Measurements from ENCODE around the gene THSD4. TPM values are rescaled to one million over a fixed set of nuclear protein-coding genes. Genes with fewer than 3 reads are reported as not detected.
A peak's percentile ranks its signal among the peaks of the same experiment; 100 is the strongest.

Gene THSD4
- total and polyA plus RNA-seq, 2 of the 8 experiments (the other 6 are each of a cell fraction or from before 2014, with no cell fraction given): 2.5 to 6.2 TPM

DNA sequence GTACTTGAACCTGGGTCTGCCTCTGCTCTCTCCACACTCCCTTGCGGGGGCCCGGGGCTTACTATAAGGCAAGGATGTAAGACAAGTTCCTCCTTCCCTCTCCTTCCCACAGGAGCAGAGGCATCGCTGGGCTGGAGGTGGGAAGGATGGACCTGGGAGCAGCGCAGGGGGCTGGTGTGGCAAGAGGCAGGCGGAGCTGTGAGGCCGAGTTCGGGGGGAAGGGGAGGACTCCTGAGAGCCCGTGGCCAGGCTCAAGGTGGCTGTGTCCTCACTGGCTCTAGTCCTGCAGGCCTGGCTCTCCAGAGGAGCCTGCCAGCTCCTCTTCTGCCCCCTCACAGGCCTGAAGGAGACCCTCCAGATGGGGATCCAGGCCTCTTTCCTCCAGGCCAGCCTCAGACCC, 694.1 kb downstream of the THSD4 start:
- no peak overlapping the region for H4K91ac ChIP-seq (replicated peaks; ENCODE audit: insufficient read length, low read length)
- H3K79me1 ChIP-seq (ENCODE audit: low read depth, low read length): no peaks in the 10 kb centered on the region
- H4K8ac ChIP-seq (ENCODE audit: extremely low read depth, insufficient read depth, low read length): no peak overlapping the region
- H3K23ac ChIP-seq (ENCODE audit: insufficient read length): no peak overlapping the region
- no peak overlapping the region; the same call in 1 of the 2 replicates for H2AK5ac ChIP-seq (ENCODE audit: low read depth, low read length)
- H4K20me1 ChIP-seq (replicated peaks in 1 of 2; ENCODE audit: control insufficient read depth in 1 of 2, insufficient read depth in 2 of 2, low read length in 2 of 2): no peaks in the 10 kb centered on the region
- H3K27me3 ChIP-seq (replicated peaks in 1 of 4; ENCODE audit: control insufficient read depth in 3 of 4, extremely low read depth in 1 of 4, insufficient read depth in 3 of 4, low read length in 3 of 4): no peaks in the 10 kb centered on the region
- no peak overlapping the region for H3K27ac ChIP-seq (ENCODE audit: low read depth, low read length)
- DNase-seq (ENCODE audit: low read depth in 1 of 2, low spot score in 2 of 2) (no peak), FAIRE-seq (no peak)
- H2BK5ac ChIP-seq (ENCODE audit: low read depth, low read length): no peak overlapping the region
- H2BK20ac ChIP-seq (ENCODE audit: low read length): 0 out of 2 replicates have a peak overlapping the region, but pooled peaks have one; percentile 61
- H3K79me2 ChIP-seq (ENCODE audit: control insufficient read depth in 1 of 2, insufficient read depth in 2 of 2, low read length in 2 of 2): no peaks in the 10 kb centered on the region
- ChIA-PET POLR2A (ENCODE audit: partially characterized antibody) (no interaction called here), CTCF (ENCODE audit: partially characterized antibody) (interaction anchor here (2.2 kb wide), 1 partner anchor 8 kb away, joined by 6 read pairs; no protein-coding TSS in a partner anchor)
- peak overlapping the region; percentile 98; the same call in 1 of the 2 replicates for H2BK15ac ChIP-seq (ENCODE audit: low read length)
- H3K56ac ChIP-seq (replicated peaks; ENCODE audit: insufficient read length, low read depth, low read length): no peak overlapping the region
- H3K4me2 ChIP-seq (ENCODE audit: insufficient read depth in 1 of 2, low read depth in 2 of 2, low read length in 2 of 2): no peak overlapping the region
- peak overlapping the region; percentile 68; the same call in 1 of the 2 replicates for H2BK12ac ChIP-seq (ENCODE audit: low read depth, low read length)
- H3K14ac ChIP-seq (ENCODE audit: insufficient read length): no peak overlapping the region
- no peaks in the 10 kb centered on the region for H3K36me3 ChIP-seq (ENCODE audit: control insufficient read depth in 2 of 4, insufficient read depth in 4 of 4, low read length in 3 of 4)
- peaks cover 4% of the 10 kb centered on the region; the same call in 1 of the 2 replicates for H3K23me2 ChIP-seq (ENCODE audit: low read depth, low read length)
- H2BK120ac ChIP-seq (replicated peaks; ENCODE audit: low read depth, low read length): no peak overlapping the region
- peaks cover 8 to 29% (median 22%) of the 10 kb centered on the region in 4 experiments for H3K4me1 ChIP-seq (replicated peaks in 1 of 4; ENCODE audit: control insufficient read depth in 3 of 4, insufficient read depth in 4 of 4, low read length in 3 of 4)
- H3K4ac ChIP-seq (replicated peaks; ENCODE audit: insufficient read length, low read depth, low read length): no peak overlapping the region
- H2AFZ ChIP-seq (ENCODE audit: low read length): no peak overlapping the region
- WGBS, 2 experiments (ENCODE audit: extremely low coverage in 1 of 2, insufficient coverage in 1 of 2, insufficient read length in 1 of 2, insufficient replicate concordance in 2 of 2, low coverage in 1 of 2, low lambda C conversion rate in 2 of 2, missing lambda C conversion rate in 1 of 2): 86% methylated on average over 7 of the region's 8 CpGs; no CpG with 5 or more reads in 1 of the 2 experiments
- H3K18ac ChIP-seq (ENCODE audit: extremely low read depth, low read length): peak overlapping the region; percentile 19; the same call in 1 of the 2 replicates
- H3K4me3 ChIP-seq (ENCODE audit: extremely low read depth in 1 of 4, insufficient read depth in 2 of 4, low read depth in 3 of 4, low read length in 4 of 4): no peak overlapping the region
- no peaks in the 10 kb centered on the region for H3K9me3 ChIP-seq (ENCODE audit: insufficient read depth in 2 of 2, low read depth in 1 of 2, low read length in 1 of 2)
- no peak overlapping the region for H3K9ac ChIP-seq (replicated peaks in 1 of 4; ENCODE audit: extremely low read depth in 1 of 4, low read depth in 3 of 4, low read length in 3 of 4)
- H4K5ac ChIP-seq (ENCODE audit: insufficient read length, low read depth, low read length): no peak overlapping the region
- TF ChIP-seq KDM1A (IDR thresholded peaks at IDR 0.05; ENCODE audit: borderline replicate concordance, low read length) (no peak), ATF2 (IDR thresholded peaks at IDR 0.05; ENCODE audit: low read length) (no peak), SUZ12 (IDR thresholded peaks at IDR 0.05; ENCODE audit: low read length) (no peak), YY1 (IDR thresholded peaks at IDR 0.05; ENCODE audit: low read depth, low read length) (no peak), FOSL1 (IDR thresholded peaks at IDR 0.05; ENCODE audit: insufficient read depth, low read depth, low read length) (no peak), GABPA (IDR thresholded peaks at IDR 0.05; ENCODE audit: borderline replicate concordance, insufficient read depth, low read length) (no peak), TAF1 (IDR thresholded peaks at IDR 0.05; ENCODE audit: low read depth, low read length) (no peak), CHD2 (IDR thresholded peaks at IDR 0.05; ENCODE audit: low read length) (no peak), SIRT6 (IDR thresholded peaks at IDR 0.05; ENCODE audit: low read length) (no peak)
- TF ChIP-seq, protein P1, sequence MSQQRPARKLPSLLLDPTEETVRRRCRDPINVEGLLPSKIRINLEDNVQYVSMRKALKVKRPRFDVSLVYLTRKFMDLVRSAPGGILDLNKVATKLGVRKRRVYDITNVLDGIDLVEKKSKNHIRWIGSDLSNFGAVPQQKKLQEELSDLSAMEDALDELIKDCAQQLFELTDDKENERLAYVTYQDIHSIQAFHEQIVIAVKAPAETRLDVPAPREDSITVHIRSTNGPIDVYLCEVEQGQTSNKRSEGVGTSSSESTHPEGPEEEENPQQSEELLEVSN (IDR thresholded peaks at IDR 0.05): no peak
- TF ChIP-seq, protein P2, sequence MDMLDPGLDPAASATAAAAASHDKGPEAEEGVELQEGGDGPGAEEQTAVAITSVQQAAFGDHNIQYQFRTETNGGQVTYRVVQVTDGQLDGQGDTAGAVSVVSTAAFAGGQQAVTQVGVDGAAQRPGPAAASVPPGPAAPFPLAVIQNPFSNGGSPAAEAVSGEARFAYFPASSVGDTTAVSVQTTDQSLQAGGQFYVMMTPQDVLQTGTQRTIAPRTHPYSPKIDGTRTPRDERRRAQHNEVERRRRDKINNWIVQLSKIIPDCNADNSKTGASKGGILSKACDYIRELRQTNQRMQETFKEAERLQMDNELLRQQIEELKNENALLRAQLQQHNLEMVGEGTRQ (IDR thresholded peaks at IDR 0.05; ENCODE audit: low read length): no peak

All from H1 (cell line).